Activated CD8-positive, alpha-beta memory T cell treated with anti-CD3 and anti-CD28 coated beads, Interleukin-2, amount 10 ng/mL, durations not matched to agents 7 days and 5 days (primary cell): Measurements from ENCODE around the gene SLC8B1. TPM values are rescaled to one million over a fixed set of nuclear protein-coding genes. Genes with fewer than 3 reads are reported as not detected.

Experiments used
- ATAC-seq: fragments of 150-1000 bp; cut with Tn5 transposase; one replicate; pipeline ENCODE4 v1.10.0; 2021; ENCODE audit warnings: moderate library complexity
- CTCF ChIA-PET: fragments of 350-600 bp; sonication (Branson Sonifier 250); formaldehyde crosslinking; loops from one replicate; lab custom pipeline; 2021; ENCODE audit warnings: antibody characterized with exemption; lab: Charles Lee
- DNase-seq: peaks from one replicate; pipeline ENCODE4 v3.0.0-alpha.2; 2020
- H3K27ac Mint-ChIP-seq: one replicate; pipeline ENCODE4 v1.8.0; 2021; ENCODE audit warnings: mild to moderate bottlenecking, mixed read lengths
- H3K27me3 Mint-ChIP-seq: one replicate; pipeline ENCODE4 v1.8.0; 2021; ENCODE audit warnings: mixed read lengths
- H3K36me3 Mint-ChIP-seq: one replicate; pipeline ENCODE4 v1.8.0; 2021; ENCODE audit warnings: mild to moderate bottlenecking, mixed read lengths
- H3K4me1 Mint-ChIP-seq: one replicate; pipeline ENCODE4 v1.8.0; 2021; ENCODE audit warnings: mixed read lengths
- H3K4me3 Mint-ChIP-seq: one replicate; pipeline ENCODE4 v1.8.0; 2021; ENCODE audit warnings: mild to moderate bottlenecking, moderate library complexity, mixed read lengths
- H3K9me3 Mint-ChIP-seq: one replicate; pipeline ENCODE4 v1.8.0; 2022; ENCODE audit warnings: low read depth, mixed read lengths
- total RNA-seq, 2 experiments: library from RNA; stranded (reverse); gene quantifications; one replicate each; pipeline ENCODE4 v1.2.3, GENCODE V29; 2021

The SLC8B1 gene
- total RNA-seq, 2 experiments from 2014 or later, result 18.5 to 20.6 TPM

- no peak overlapping the region for H3K4me3 Mint-ChIP-seq
- CTCF ChIA-PET, result no interaction called here
- peaks cover 3% of the 10 kb centered on the region for H3K4me1 Mint-ChIP-seq
- no peak for ATAC-seq
- H3K27me3 Mint-ChIP-seq, result no peaks in the 10 kb centered on the region
- no peak for DNase-seq
- no peaks in the 10 kb centered on the region for H3K9me3 Mint-ChIP-seq
- H3K36me3 Mint-ChIP-seq, result peaks cover 1% of the 10 kb centered on the region
- H3K27ac Mint-ChIP-seq, result no peak overlapping the region
Observed at GRCh38 chr12:113276306-113276705, 58.6 kb downstream of the SLC8B1 start.

GRCh38 chr12:113274848-113275247, 60.1 kb downstream of the SLC8B1 start:
- ATAC-seq (no peak), DNase-seq (no peak)
- Mint-ChIP-seq H3K4me3 (no peak overlapping the region), H3K9me3 (no peaks in the 10 kb centered on the region), H3K36me3 (peaks cover 1% of the 10 kb centered on the region), H3K27ac (no peak overlapping the region), H3K4me1 (no peaks in the 10 kb centered on the region), H3K27me3 (no peaks in the 10 kb centered on the region)
- CTCF ChIA-PET, result no interaction called here

DNA sequence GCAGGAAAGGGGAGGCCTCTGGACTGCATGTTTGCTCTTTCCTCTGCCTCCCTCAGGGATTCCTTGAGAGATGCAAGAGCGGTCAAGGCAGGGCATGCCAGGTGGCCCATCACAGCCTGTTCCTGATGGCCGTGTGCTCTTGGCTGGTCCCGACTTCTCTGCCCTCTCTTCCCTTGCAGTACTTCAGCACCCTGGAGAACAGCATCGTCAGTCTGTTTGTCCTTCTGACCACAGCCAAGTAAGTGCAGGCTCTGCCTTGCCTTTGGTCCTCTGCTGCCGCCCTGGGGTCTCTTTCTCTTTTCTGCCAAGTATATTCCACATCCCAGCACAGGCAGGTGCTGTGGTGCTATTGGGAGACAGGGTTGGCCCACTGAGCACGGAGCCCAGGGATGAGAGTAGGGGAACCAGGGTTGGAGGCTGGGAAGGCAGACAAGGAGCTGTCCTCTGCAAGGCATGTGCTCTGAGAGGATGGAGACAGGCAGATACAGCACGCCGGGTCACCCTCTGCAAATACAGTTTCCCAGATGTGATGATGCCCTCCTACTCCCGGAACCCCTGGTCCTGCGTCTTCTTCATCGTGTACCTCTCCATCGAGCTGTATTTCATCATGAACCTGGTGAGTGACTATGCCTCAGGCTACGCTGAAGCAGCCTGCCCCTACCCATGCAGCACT, 61.7 kb downstream of the SLC8B1 start:
- Mint-ChIP-seq H3K36me3 (peaks cover 1% of the 10 kb centered on the region), H3K4me1 (no peaks in the 10 kb centered on the region), H3K9me3 (no peaks in the 10 kb centered on the region), H3K4me3 (no peak overlapping the region), H3K27ac (no peak overlapping the region), H3K27me3 (no peaks in the 10 kb centered on the region)
- no peak for ATAC-seq
- DNase-seq, result no peak
- CTCF ChIA-PET, result no interaction called here

- CTCF ChIA-PET, result no interaction called here
- DNase-seq (no peak), ATAC-seq (no peak)
- peaks cover 2% of the 10 kb centered on the region for H3K36me3 Mint-ChIP-seq
- H3K27ac Mint-ChIP-seq, result no peak overlapping the region
- H3K27me3 Mint-ChIP-seq, result no peaks in the 10 kb centered on the region
- H3K4me1 Mint-ChIP-seq, result no peaks in the 10 kb centered on the region
- no peaks in the 10 kb centered on the region for H3K9me3 Mint-ChIP-seq
- no peak overlapping the region for H3K4me3 Mint-ChIP-seq
Observed at GRCh38 chr12:113271853-113272561, 62.9 kb downstream of the SLC8B1 start.

DNA sequence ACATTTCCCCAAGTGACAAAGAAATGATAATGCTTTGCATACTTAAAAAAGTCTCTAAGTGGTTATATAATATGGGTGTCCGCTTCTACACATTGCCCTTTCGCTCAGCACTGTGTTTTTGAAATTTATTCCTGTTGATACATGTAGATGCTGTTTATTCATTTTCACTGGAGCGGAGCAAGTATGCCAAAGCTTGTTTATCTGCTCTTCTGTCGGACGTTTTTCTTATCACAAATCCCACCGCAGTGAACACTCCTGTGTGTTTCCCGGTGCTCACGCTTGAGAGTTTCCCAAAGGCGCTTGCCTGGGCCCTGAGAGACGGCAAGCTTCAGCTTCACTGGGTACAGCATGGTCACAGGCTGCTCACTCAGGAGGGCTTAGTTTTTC, 63.5 kb downstream of the SLC8B1 start:
- no peak for ATAC-seq
- CTCF ChIA-PET, result no interaction called here
- H3K36me3 Mint-ChIP-seq, result peaks cover 5% of the 10 kb centered on the region
- no peak for DNase-seq
- H3K27ac Mint-ChIP-seq, result no peak overlapping the region
- H3K4me3 Mint-ChIP-seq, result no peak overlapping the region
- H3K4me1 Mint-ChIP-seq, result no peaks in the 10 kb centered on the region
- no peaks in the 10 kb centered on the region for H3K27me3 Mint-ChIP-seq
- no peaks in the 10 kb centered on the region for H3K9me3 Mint-ChIP-seq

GRCh38 chr12:113270709-113271009, 64.2 kb downstream of the SLC8B1 start:
- ATAC-seq, result no peak
- no peak for DNase-seq
- H3K4me3 Mint-ChIP-seq, result no peak overlapping the region
- H3K9me3 Mint-ChIP-seq, result no peaks in the 10 kb centered on the region
- no peak overlapping the region for H3K27ac Mint-ChIP-seq
- H3K36me3 Mint-ChIP-seq, result peaks cover 11% of the 10 kb centered on the region
- CTCF ChIA-PET, result interaction anchor here (0.7 kb wide), 1 partner anchor 52 kb away, joined by 3 read pairs; no protein-coding TSS in a partner anchor
- H3K4me1 Mint-ChIP-seq, result no peaks in the 10 kb centered on the region
- no peaks in the 10 kb centered on the region for H3K27me3 Mint-ChIP-seq

GRCh38 chr12:113269257-113269943, 65.5 kb downstream of the SLC8B1 start:
- CTCF ChIA-PET, result interaction anchor here (1.0 kb wide), 1 partner anchor 83 kb away, joined by 3 read pairs; no protein-coding TSS in a partner anchor
- ATAC-seq (no peak), DNase-seq (no peak)
- Mint-ChIP-seq H3K27ac (no peak overlapping the region), H3K36me3 (peaks cover 15% of the 10 kb centered on the region), H3K9me3 (no peaks in the 10 kb centered on the region), H3K27me3 (no peaks in the 10 kb centered on the region), H3K4me3 (no peak overlapping the region), H3K4me1 (peaks cover under 1% of the 10 kb centered on the region)

DNA sequence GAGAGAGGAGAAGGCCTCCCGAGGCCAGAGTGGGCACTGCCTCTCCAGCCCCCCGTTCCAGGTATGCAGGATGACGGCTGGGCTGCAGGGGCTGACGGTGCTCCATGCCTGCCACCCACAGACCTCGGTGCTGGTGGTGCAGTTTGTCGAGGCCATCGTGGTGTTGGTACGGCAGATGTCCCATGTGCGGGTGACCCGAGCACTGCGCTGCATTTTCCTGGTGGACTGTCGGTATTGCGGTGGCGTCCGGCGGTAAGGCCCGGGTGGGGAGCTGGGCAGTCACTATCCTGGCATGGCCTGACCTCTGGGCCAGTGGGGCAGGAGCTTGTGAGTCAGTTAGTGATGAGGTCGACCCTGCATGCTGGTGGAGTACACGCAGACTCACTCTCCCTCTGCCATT, 66.3 kb downstream of the SLC8B1 start:
- Mint-ChIP-seq H3K4me3 (no peak overlapping the region), H3K4me1 (peaks cover 9% of the 10 kb centered on the region), H3K27ac (no peak overlapping the region), H3K36me3 (peaks cover 20% of the 10 kb centered on the region), H3K9me3 (no peaks in the 10 kb centered on the region), H3K27me3 (no peaks in the 10 kb centered on the region)
- CTCF ChIA-PET, result interaction anchor here (1.0 kb wide), 1 partner anchor 82 kb away, joined by 3 read pairs; no protein-coding TSS in a partner anchor
- no peak for DNase-seq
- no peak for ATAC-seq

GRCh38 chr12:113268136-113268535, 66.8 kb downstream of the SLC8B1 start:
- Mint-ChIP-seq H3K27ac (no peak overlapping the region), H3K4me3 (no peak overlapping the region)

DNA sequence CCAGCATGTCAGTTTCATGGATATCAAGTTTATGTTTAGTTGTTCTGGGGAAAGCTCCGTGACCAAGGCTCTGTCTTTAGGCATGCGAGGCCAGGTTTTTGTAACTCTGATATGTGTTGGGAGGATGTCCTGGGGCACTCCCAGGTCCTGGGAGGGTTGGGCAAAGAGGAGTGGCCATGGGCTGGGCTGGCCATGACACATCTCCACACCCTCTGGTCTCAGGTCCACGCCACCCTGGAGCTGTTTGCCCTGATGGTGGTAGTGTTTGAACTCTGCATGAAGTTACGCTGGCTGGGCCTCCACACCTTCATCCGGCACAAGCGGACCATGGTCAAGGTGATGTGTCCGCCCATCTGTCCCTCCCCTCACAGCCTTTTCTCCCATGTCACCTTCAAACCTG, 67.3 kb downstream of the SLC8B1 start:
- CTCF ChIA-PET, result no interaction called here
- no peak for ATAC-seq
- no peaks in the 10 kb centered on the region for H3K27me3 Mint-ChIP-seq
- H3K36me3 Mint-ChIP-seq, result peaks cover 24% of the 10 kb centered on the region
- H3K4me3 Mint-ChIP-seq, result no peak overlapping the region
- DNase-seq, result no peak
- no peak overlapping the region for H3K27ac Mint-ChIP-seq
- H3K4me1 Mint-ChIP-seq, result peaks cover 17% of the 10 kb centered on the region
- no peaks in the 10 kb centered on the region for H3K9me3 Mint-ChIP-seq

More at GRCh38 chr12:113268136-113268535, 66.8 kb downstream of the SLC8B1 start:
- Mint-ChIP-seq H3K4me1 (peaks cover 14% of the 10 kb centered on the region), H3K36me3 (peaks cover 22% of the 10 kb centered on the region), H3K27me3 (no peaks in the 10 kb centered on the region), H3K9me3 (no peaks in the 10 kb centered on the region)
- DNase-seq, result no peak
- no peak for ATAC-seq
- CTCF ChIA-PET, result interaction anchor here (1.0 kb wide), 1 partner anchor 82 kb away, joined by 3 read pairs; no protein-coding TSS in a partner anchor

DNA sequence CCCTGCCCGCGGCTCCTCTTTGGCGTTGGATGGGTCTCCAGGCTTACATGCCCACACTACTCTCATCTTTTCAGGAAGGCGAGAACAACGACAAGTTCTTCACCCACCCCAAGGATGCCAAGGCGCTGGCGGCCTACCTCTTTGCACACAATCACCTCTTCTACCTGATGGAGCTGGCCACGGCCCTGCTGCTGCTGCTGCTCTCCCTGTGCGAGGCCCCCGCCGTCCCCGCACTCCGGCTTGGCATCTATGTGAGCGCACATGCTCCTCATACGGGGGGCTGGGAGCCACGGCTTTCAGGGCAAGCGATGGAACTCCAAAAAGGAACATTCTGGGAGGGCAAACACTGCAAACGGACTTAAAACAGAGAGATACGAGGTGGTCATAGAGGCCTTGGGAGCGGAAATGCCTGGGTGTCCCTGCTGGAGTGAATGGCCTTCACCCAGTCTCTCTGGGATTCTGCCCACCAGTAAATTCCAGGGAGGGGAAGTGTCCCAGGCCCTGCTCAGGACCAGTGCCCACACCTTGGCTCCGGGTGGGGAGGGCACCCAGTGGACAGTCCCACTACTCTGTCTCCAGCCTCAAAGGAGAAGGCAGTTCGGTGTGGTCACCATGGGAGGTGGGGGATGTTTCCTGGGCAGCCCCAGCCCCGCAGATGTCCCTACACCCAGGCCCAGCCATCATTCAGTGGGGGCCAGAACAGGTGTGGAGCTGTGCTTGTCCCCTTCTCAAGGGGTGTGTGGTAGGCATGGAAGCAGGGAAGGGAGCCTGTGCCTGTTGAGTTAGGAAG, 68.6 kb downstream of the SLC8B1 start:
- no peaks in the 10 kb centered on the region for H3K27me3 Mint-ChIP-seq
- no peak overlapping the region for H3K4me3 Mint-ChIP-seq
- CTCF ChIA-PET, result no interaction called here
- no peak overlapping the region for H3K27ac Mint-ChIP-seq
- peaks cover 23% of the 10 kb centered on the region for H3K36me3 Mint-ChIP-seq
- no peaks in the 10 kb centered on the region for H3K9me3 Mint-ChIP-seq
- ATAC-seq (no peak), DNase-seq (no peak)
- H3K4me1 Mint-ChIP-seq, result peaks cover 29% of the 10 kb centered on the region

GRCh38 chr12:113263431-113263963, 71.4 kb downstream of the SLC8B1 start:
- no peaks in the 10 kb centered on the region for H3K27me3 Mint-ChIP-seq
- no peak overlapping the region for H3K4me3 Mint-ChIP-seq
- H3K27ac Mint-ChIP-seq, result peak overlapping the region; percentile 21
- DNase-seq (no peak), ATAC-seq (no peak)
- no peaks in the 10 kb centered on the region for H3K9me3 Mint-ChIP-seq
- peaks cover 33% of the 10 kb centered on the region for H3K4me1 Mint-ChIP-seq
- CTCF ChIA-PET, result no interaction called here
- peaks cover 24% of the 10 kb centered on the region for H3K36me3 Mint-ChIP-seq

GRCh38 chr12:113262710-113263109, 72.2 kb downstream of the SLC8B1 start:
- Mint-ChIP-seq H3K4me3 (no peak overlapping the region), H3K27ac (peak overlapping the region; percentile 25), H3K4me1 (peaks cover 35% of the 10 kb centered on the region), H3K36me3 (peaks cover 26% of the 10 kb centered on the region), H3K27me3 (no peaks in the 10 kb centered on the region), H3K9me3 (no peaks in the 10 kb centered on the region)
- CTCF ChIA-PET, result interaction anchor here (0.6 to 1.4 kb wide), 2 partner anchors 54 to 319 kb away, joined by 3 to 4 read pairs; no protein-coding TSS in a partner anchor
- DNase-seq (no peak), ATAC-seq (no peak)
